ENCODE data around the gene CLDN11. TPM values are rescaled to one million over a fixed set of nuclear protein-coding genes. Genes with fewer than 3 reads are reported as not detected.

Gene CLDN11
- total RNA-seq, 2 donors from 2014 or later = 15.3 to 26.1 TPM

DNA sequence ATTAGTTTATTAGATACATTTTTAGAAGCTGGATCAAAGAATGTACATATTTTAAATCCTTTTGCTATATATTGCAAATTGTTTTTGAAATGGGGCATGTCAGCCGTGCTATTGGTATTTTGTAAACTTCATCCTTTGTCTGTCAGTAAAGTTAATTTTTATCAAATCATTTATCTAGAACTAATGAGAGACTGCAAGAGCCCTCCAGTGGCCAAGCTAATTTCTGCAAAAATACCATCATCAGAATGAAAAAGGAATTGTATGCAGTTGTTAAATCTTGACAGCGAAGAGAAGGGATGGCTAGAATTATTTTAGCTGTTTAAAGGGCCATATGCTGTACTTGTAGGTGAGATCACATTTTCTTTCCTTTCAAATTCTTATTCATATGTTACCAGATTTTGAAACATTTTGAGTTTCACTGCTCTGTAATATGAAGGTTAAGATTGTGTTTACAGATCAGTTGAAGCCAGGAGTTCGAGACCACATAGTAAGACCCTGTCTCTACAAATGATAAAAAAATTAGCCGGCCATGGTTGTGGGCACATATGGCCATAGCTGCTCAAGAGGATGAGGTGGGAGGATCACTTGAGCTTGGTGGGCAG, 8.1 kb upstream of the CLDN11 start:
- Histone ChIP-seq H3K9ac (ENCODE audit: extremely low read depth, low read length, poor library complexity, severe bottlenecking) (no peak overlapping the region), H3K27ac (ENCODE audit: low read depth, low read length) (no peak overlapping the region), H3K4me3 (ENCODE audit: low read length) (no peak overlapping the region), H3K36me3 (ENCODE audit: control insufficient read depth, insufficient read depth, low read length) (no peaks in the 10 kb centered on the region), H3K4me1 (ENCODE audit: control insufficient read depth, insufficient read depth, low read length) (no peaks in the 10 kb centered on the region), H3K9me3 (ENCODE audit: control insufficient read depth, low read length) (no peaks in the 10 kb centered on the region), H3K27me3 (ENCODE audit: control insufficient read depth, insufficient read depth, low read length, poor library complexity, severe bottlenecking) (no peaks in the 10 kb centered on the region)
- H3K9me3 Mint-ChIP-seq = no peaks in the 10 kb centered on the region
- no peaks in the 10 kb centered on the region for H3K36me3 Mint-ChIP-seq (ENCODE audit: low read depth)
- peaks cover 2% of the 10 kb centered on the region for H3K27me3 Mint-ChIP-seq (ENCODE audit: insufficient read depth)
- peaks cover 4% of the 10 kb centered on the region for H3K4me1 Mint-ChIP-seq
- 88 to 94% methylated on average over 2 to 4 of the region's 4 CpGs for WGBS, 2 experiments (ENCODE audit: insufficient coverage in 1 of 2, insufficient read length in 1 of 2)
- DNase-seq = no peak
- H3K27ac Mint-ChIP-seq = no peak overlapping the region
- TF ChIP-seq, protein P1, sequence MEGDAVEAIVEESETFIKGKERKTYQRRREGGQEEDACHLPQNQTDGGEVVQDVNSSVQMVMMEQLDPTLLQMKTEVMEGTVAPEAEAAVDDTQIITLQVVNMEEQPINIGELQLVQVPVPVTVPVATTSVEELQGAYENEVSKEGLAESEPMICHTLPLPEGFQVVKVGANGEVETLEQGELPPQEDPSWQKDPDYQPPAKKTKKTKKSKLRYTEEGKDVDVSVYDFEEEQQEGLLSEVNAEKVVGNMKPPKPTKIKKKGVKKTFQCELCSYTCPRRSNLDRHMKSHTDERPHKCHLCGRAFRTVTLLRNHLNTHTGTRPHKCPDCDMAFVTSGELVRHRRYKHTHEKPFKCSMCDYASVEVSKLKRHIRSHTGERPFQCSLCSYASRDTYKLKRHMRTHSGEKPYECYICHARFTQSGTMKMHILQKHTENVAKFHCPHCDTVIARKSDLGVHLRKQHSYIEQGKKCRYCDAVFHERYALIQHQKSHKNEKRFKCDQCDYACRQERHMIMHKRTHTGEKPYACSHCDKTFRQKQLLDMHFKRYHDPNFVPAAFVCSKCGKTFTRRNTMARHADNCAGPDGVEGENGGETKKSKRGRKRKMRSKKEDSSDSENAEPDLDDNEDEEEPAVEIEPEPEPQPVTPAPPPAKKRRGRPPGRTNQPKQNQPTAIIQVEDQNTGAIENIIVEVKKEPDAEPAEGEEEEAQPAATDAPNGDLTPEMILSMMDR (conservative IDR thresholded peaks at IDR 0.05) = peak; percentile 73
- no peak overlapping the region for H3K4me3 Mint-ChIP-seq

DNA sequence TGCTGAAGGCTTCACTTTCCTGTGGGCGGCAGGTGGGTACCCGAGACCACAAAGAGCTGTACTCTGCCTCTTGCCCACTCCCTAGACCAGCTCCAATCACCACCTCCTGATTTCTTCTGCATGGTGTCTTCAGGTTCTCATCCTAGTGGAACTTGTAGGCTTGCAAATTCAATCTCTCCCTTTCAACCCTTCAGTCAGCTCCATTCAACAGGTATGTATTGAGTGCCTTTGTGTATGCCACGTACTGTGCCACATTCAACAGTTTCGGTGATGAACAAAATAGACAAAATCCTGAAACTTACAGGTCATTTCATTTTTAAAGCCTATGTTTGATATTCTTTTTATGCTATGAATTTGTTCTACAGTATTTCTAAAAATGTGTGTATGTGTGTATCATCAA, 5.4 kb upstream of the CLDN11 start:
- no peak overlapping the region for H3K9ac ChIP-seq (ENCODE audit: extremely low read depth, low read length, poor library complexity, severe bottlenecking)
- peaks cover 18% of the 10 kb centered on the region for H3K27me3 Mint-ChIP-seq (ENCODE audit: insufficient read depth)
- no peak overlapping the region for H3K27ac Mint-ChIP-seq
- H3K4me3 Mint-ChIP-seq = no peak overlapping the region
- H3K36me3 ChIP-seq (ENCODE audit: control insufficient read depth, insufficient read depth, low read length) = no peaks in the 10 kb centered on the region
- 95 to 96% methylated on average over 4 of the region's 4 CpGs for WGBS, 2 experiments (ENCODE audit: insufficient coverage in 1 of 2, insufficient read length in 1 of 2)
- no peaks in the 10 kb centered on the region for H3K36me3 Mint-ChIP-seq (ENCODE audit: low read depth)
- H3K4me1 ChIP-seq (ENCODE audit: control insufficient read depth, insufficient read depth, low read length) = no peaks in the 10 kb centered on the region
- no peak overlapping the region for H3K27ac ChIP-seq (ENCODE audit: low read depth, low read length)
- no peaks in the 10 kb centered on the region for H3K9me3 ChIP-seq (ENCODE audit: control insufficient read depth, low read length)
- H3K4me3 ChIP-seq (ENCODE audit: low read length) = no peak overlapping the region
- peaks cover 5% of the 10 kb centered on the region for H3K27me3 ChIP-seq (ENCODE audit: control insufficient read depth, insufficient read depth, low read length, poor library complexity, severe bottlenecking)
- no peak for DNase-seq
- TF ChIP-seq, protein P1 (conservative IDR thresholded peaks at IDR 0.05) = no peak
- peaks cover 10% of the 10 kb centered on the region for H3K4me1 Mint-ChIP-seq
- H3K9me3 Mint-ChIP-seq = no peaks in the 10 kb centered on the region

DNA sequence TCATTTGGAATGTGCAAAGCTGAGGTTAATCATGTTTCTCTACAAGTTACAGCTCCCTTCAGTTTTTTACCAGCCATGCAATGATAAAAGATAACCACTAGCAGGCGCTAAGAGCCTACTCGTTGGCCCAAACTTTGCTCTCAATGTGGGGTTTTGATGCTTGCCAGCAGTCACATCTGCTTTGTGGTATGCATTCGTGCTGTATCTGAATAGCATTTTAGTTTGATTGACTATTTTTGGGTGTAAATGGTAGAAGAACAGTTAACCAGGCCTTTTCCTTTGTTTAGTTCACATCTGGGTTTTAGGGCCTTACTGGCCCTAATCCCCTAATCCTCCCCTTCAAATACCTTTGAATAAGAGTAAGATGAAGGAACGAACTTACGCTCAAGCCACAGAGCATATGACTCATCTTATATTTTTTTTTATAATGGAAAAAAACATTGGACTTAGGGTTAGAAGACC, 4.4 kb upstream of the CLDN11 start:
- Mint-ChIP-seq H3K4me3 (no peak overlapping the region), H3K4me1 (peaks cover 10% of the 10 kb centered on the region), H3K36me3 (ENCODE audit: low read depth) (no peaks in the 10 kb centered on the region), H3K9me3 (no peaks in the 10 kb centered on the region), H3K27ac (no peak overlapping the region), H3K27me3 (ENCODE audit: insufficient read depth) (peaks cover 24% of the 10 kb centered on the region)
- WGBS, 2 experiments (ENCODE audit: insufficient coverage in 1 of 2, insufficient read length in 1 of 2) = 8 to 40% methylated on average over 1 to 3 of the region's 5 CpGs
- H3K4me1 ChIP-seq (ENCODE audit: control insufficient read depth, insufficient read depth, low read length) = no peaks in the 10 kb centered on the region
- no peaks in the 10 kb centered on the region for H3K36me3 ChIP-seq (ENCODE audit: control insufficient read depth, insufficient read depth, low read length)
- no peaks in the 10 kb centered on the region for H3K9me3 ChIP-seq (ENCODE audit: control insufficient read depth, low read length)
- DNase-seq = peak; percentile 76
- H3K27me3 ChIP-seq (ENCODE audit: control insufficient read depth, insufficient read depth, low read length, poor library complexity, severe bottlenecking) = peaks cover 13% of the 10 kb centered on the region
- no peak overlapping the region for H3K4me3 ChIP-seq (ENCODE audit: low read length)
- no peak overlapping the region for H3K9ac ChIP-seq (ENCODE audit: extremely low read depth, low read length, poor library complexity, severe bottlenecking)
- TF ChIP-seq, protein P1 (conservative IDR thresholded peaks at IDR 0.05) = peak; percentile 97
- no peak overlapping the region for H3K27ac ChIP-seq (ENCODE audit: low read depth, low read length)

Measured in endodermal cell (in vitro differentiated cells).